ENCODE results near the gene PANX1. TPM values are rescaled to one million over a fixed set of nuclear protein-coding genes. Genes with fewer than 3 reads are reported as not detected.

PANX1 gene
- total RNA-seq, 1 donor = 92.4 TPM

DNA sequence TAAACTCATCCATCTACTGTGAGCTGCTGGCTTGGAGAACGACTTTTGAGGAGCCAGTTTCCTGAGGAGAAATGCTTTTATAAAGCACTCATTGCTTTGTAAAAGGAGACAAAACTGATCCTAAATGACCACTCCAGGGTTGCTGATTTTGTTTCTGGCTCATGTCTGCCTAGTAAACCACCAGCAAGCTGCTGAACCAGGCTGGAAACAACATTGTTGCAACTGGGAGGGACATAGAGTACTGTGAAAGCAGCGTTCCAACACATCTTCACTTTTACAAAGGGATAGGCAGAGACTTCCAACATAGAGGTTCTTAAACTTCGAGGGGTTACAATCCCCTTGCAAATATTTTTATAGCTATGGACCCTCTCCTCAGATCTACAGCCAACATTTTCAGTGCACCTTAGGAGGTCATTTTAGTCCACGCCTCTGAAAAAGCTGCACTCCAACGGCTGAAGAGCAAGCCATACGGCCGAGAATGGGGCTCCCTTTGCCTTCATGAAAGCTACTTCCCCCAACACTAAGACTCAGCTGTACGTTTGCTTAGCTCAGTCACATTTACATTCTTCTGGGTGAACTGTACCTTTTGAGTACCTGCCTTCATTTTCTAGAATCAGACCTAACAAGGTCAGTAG is 54.7 kb downstream of the PANX1 start:
- no peak for DNase-seq (ENCODE audit: low read depth)
- H3K4me3 ChIP-seq (ENCODE audit: low read depth, low read length) = no peak overlapping the region
- TF ChIP-seq, protein P1, sequence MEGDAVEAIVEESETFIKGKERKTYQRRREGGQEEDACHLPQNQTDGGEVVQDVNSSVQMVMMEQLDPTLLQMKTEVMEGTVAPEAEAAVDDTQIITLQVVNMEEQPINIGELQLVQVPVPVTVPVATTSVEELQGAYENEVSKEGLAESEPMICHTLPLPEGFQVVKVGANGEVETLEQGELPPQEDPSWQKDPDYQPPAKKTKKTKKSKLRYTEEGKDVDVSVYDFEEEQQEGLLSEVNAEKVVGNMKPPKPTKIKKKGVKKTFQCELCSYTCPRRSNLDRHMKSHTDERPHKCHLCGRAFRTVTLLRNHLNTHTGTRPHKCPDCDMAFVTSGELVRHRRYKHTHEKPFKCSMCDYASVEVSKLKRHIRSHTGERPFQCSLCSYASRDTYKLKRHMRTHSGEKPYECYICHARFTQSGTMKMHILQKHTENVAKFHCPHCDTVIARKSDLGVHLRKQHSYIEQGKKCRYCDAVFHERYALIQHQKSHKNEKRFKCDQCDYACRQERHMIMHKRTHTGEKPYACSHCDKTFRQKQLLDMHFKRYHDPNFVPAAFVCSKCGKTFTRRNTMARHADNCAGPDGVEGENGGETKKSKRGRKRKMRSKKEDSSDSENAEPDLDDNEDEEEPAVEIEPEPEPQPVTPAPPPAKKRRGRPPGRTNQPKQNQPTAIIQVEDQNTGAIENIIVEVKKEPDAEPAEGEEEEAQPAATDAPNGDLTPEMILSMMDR (IDR thresholded peaks at IDR 0.05; ENCODE audit: insufficient read depth, low read depth, low read length) = no peak

DNA sequence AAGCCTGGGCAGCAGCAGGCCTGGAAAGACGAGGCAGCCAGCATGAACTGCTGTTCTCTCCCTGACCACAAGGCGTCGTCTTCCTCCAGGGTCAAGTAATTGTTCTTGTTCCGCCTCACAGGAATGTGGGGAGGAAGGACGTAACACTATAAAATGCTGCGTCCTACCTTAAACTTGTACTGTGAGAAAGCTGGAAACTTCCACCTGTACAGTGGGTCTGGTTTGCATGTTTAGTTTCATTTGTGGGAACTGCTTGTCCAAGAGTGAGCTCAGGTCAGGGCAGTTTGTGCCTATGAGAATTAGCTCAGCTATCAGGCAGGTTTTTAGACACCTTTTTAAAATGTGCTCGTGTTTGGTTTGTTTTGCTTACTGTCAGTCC is 55.2 kb downstream of the PANX1 start:
- peak; percentile 58 for DNase-seq (ENCODE audit: low read depth)
- no peak overlapping the region for H3K4me3 ChIP-seq (ENCODE audit: low read depth, low read length)
- TF ChIP-seq, protein P1 (IDR thresholded peaks at IDR 0.05; ENCODE audit: insufficient read depth, low read depth, low read length) = peak; percentile 85

DNA sequence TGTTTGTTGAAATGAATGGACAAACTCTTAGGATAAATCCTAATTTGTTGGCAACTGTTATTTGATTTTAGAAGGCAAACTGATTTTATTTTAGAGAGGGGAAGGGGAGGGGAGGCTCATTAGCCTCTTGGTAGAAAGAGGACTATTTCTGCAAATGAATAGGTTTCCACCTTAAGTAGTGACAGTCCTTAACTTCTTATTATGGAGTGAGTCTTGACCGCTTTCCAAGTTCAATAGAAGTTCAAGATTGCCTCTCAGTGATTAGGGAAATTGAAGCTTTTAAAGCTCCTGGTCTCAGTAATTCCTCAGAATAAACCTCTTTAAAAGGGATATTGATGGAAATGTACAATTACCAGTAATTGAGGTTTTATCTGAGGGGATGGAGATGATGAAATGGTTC is 55.7 kb downstream of the PANX1 start:
- TF ChIP-seq, protein P1 (IDR thresholded peaks at IDR 0.05; ENCODE audit: insufficient read depth, low read depth, low read length) = no peak
- DNase-seq (ENCODE audit: low read depth) = no peak
- H3K4me3 ChIP-seq (ENCODE audit: low read depth, low read length) = no peak overlapping the region

DNA sequence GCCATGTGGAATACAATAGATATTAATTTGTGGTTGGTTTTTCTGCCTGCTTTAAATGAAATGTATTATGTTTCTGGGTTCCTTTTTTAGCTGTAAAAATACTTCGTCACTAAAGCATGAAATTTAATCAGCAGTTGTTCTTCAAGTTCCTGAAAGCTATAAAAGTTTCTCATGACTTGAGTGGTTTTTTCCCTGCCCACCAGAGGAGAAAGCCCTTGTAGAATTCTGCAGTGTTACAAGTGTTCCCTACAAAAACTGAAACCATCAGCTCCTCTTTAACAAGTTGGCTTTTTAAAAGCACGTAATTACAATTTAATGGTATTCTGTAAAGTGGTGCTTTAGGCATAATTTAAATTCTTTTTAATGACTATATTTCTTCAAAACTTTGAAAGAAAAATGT is 56.2 kb downstream of the PANX1 start:
- H3K4me3 ChIP-seq (ENCODE audit: low read depth, low read length) = no peak overlapping the region
- DNase-seq (ENCODE audit: low read depth) = peak; percentile 11
- TF ChIP-seq, protein P1 (IDR thresholded peaks at IDR 0.05; ENCODE audit: insufficient read depth, low read depth, low read length) = no peak

DNA sequence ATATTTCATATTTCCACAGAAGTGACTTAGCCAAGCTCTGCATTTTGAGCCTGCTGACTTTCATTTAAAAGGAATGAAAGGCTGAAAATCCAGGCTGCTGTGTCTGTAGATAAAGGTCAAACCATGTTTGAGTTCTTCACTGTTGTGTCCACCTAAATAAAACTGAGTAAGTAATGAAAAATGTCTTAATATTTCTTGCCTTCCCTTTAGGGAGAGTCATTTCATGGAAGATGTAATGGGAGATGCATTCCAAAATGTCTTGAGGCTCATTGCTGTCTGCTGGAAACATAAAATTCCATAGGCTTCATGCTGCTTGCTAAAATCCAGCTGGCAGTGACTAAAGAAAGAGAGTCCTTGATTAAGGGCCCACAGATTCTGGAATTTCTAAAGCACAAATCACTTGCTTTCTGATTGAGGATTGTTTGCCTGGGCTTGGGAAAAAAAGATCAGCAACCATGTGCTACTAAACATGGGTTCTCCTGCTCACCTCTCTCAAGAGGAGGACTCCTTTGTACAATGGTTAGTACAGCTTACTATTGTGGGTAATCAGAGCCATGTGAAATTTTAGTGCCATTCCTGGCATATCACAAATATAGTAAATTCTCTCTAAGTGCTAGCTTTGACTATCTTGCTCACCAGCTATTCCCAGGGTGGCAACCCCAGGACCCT is 56.9 kb downstream of the PANX1 start:
- H3K4me3 ChIP-seq (ENCODE audit: low read depth, low read length) = no peak overlapping the region
- TF ChIP-seq, protein P1 (IDR thresholded peaks at IDR 0.05; ENCODE audit: insufficient read depth, low read depth, low read length) = no peak
- peak; percentile 69 for DNase-seq (ENCODE audit: low read depth)

DNA sequence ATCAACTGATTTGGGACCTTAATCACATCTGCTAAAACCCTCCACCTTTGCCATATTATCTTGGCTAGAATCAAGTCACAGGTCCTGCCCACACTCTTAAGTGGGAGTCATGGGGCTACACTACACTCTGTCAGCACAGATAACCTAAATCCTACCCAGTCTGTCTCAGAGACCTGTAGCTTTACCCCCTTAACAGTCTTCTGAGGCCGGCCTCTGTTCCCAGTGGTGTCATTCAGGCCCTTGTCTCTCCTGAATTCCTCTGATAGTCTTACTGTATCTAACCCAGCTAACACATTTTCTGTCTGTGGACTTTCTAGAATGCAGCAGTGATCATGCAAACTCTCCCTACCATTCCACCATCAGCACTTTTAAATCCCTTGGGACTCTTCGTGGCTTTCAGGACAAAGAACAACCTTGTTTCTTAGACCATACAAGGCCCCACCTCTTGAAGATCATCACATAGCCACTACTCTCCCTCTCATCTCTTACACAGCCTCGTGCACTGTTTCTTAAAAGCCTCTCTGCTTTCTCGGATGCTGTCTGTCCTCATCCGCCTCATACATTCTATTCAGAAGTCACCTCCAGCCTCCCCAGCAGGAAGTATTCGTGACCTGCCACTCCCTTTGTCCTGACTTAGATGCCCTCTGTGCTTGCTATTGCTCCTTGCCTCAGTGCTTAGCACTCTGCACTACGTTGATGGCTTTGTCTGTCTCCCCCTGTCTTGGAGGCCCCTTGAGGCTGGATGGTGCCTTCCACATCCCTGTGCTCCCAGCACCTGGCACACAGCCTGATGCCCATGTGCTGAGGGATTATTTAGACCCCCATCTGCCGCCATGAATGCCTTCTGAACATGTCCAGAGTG is 57.9 kb downstream of the PANX1 start:
- TF ChIP-seq, protein P1 (IDR thresholded peaks at IDR 0.05; ENCODE audit: insufficient read depth, low read depth, low read length) = no peak
- no peak overlapping the region for H3K4me3 ChIP-seq (ENCODE audit: low read depth, low read length)
- no peak for DNase-seq (ENCODE audit: low read depth)

Data from fibroblast of villous mesenchyme (primary cell).